ENCODE results near the gene DDN. TPM values are rescaled to one million over a fixed set of nuclear protein-coding genes. Genes with fewer than 3 reads are reported as not detected.
A peak's percentile ranks its signal among the peaks of the same experiment; 100 is the strongest.

DDN gene
- polyA plus RNA-seq, 1 donor (not counting 4 experiments of a cell fraction or from before 2014, with no cell fraction given), result 0.10 TPM

GRCh38 chr12:49017891-49018260, 18.7 kb upstream of the DDN start:
- no peak for DNase-seq (ENCODE audit: low read depth, low spot score)
- FAIRE-seq, result no peak

GRCh38 chr12:49015196-49015595, 16.0 kb upstream of the DDN start:
- no peaks in the 10 kb centered on the region for H3K9me3 ChIP-seq (ENCODE audit: control insufficient read depth, low read depth, low read length)
- H3K9me1 ChIP-seq (ENCODE audit: control insufficient read depth, extremely low read depth, insufficient read depth, low read length), result no peaks in the 10 kb centered on the region
- no peak overlapping the region for H2AFZ ChIP-seq (ENCODE audit: control insufficient read depth, low read length)
- H3K4me3 ChIP-seq (ENCODE audit: control insufficient read depth in 2 of 3, extremely low read depth in 1 of 3, insufficient read depth in 2 of 3, low read depth in 1 of 3, low read length in 3 of 3), result no peak overlapping the region
- no peak overlapping the region for H3K27ac ChIP-seq (ENCODE audit: control insufficient read depth, insufficient read depth, low read length)
- dilution Hi-C loops (cut with MboI; ENCODE audit: extremely low pct_ligation_motif_present, low sequenced_read_pairs), result no loop called here
- no peaks in the 10 kb centered on the region for H4K20me1 ChIP-seq (ENCODE audit: control insufficient read depth, extremely low read depth, insufficient read depth, low read length)
- no peak overlapping the region for H3K9ac ChIP-seq (ENCODE audit: control insufficient read depth, extremely low read depth, insufficient read depth, low read length)
- FAIRE-seq, result no peak
- DNase-seq (ENCODE audit: low read depth, low spot score), result no peak
- no peak overlapping the region for H3K4me2 ChIP-seq (ENCODE audit: control insufficient read depth, extremely low read depth, insufficient read depth, low read depth, low read length)
- peaks cover 3% of the 10 kb centered on the region for H3K4me1 ChIP-seq (ENCODE audit: control insufficient read depth, extremely low read depth, insufficient read depth, low read length)
- H3K36me3 ChIP-seq (ENCODE audit: control insufficient read depth in 2 of 2, extremely low read depth in 1 of 2, insufficient read depth in 2 of 2, low read length in 2 of 2), result peaks cover 11 to 15% of the 10 kb centered on the region in 2 experiments
- peaks cover 33% of the 10 kb centered on the region for H3K79me2 ChIP-seq (ENCODE audit: control insufficient read depth, insufficient read depth, low read length)
- no peaks in the 10 kb centered on the region for H3K27me3 ChIP-seq (ENCODE audit: control insufficient read depth, extremely low read depth, insufficient read depth, low read length)
- no peak for TF ChIP-seq CTCF (optimal IDR thresholded peaks at IDR 0.05 in 1 of 3, IDR thresholded peaks at IDR 0.05 in 1 of 3, conservative IDR thresholded peaks at IDR 0.05 in 1 of 3; ENCODE audit: extremely low read depth in 1 of 3, insufficient read depth in 2 of 3, low read length in 3 of 3)
- TF ChIP-seq EZH2 (IDR thresholded peaks at IDR 0.05; ENCODE audit: low read length), result no peak

More at GRCh38 chr12:49017891-49018260, 18.7 kb upstream of the DDN start:
- Histone ChIP-seq H2AFZ (ENCODE audit: control insufficient read depth, low read length) (peak overlapping the region; percentile 75), H3K4me1 (ENCODE audit: control insufficient read depth, extremely low read depth, insufficient read depth, low read length) (peaks cover 3% of the 10 kb centered on the region), H3K79me2 (ENCODE audit: control insufficient read depth, insufficient read depth, low read length) (peaks cover 33% of the 10 kb centered on the region), H3K9ac (ENCODE audit: control insufficient read depth, extremely low read depth, insufficient read depth, low read length) (peak overlapping the region; percentile 96), H3K9me1 (ENCODE audit: control insufficient read depth, extremely low read depth, insufficient read depth, low read length) (no peaks in the 10 kb centered on the region), H3K4me2 (ENCODE audit: control insufficient read depth, extremely low read depth, insufficient read depth, low read depth, low read length) (peak overlapping the region; percentile 99), H3K4me3 (ENCODE audit: control insufficient read depth in 2 of 3, extremely low read depth in 1 of 3, insufficient read depth in 2 of 3, low read depth in 1 of 3, low read length in 3 of 3) (peak overlapping the region; percentile 81 to 92 (median 81)), H3K9me3 (ENCODE audit: control insufficient read depth, low read depth, low read length) (no peaks in the 10 kb centered on the region), H3K36me3 (ENCODE audit: control insufficient read depth in 2 of 2, extremely low read depth in 1 of 2, insufficient read depth in 2 of 2, low read length in 2 of 2) (peaks cover 9 to 11% of the 10 kb centered on the region in 2 experiments), H3K27me3 (ENCODE audit: control insufficient read depth, extremely low read depth, insufficient read depth, low read length) (no peaks in the 10 kb centered on the region), H4K20me1 (ENCODE audit: control insufficient read depth, extremely low read depth, insufficient read depth, low read length) (no peaks in the 10 kb centered on the region), H3K27ac (ENCODE audit: control insufficient read depth, insufficient read depth, low read length) (peak overlapping the region; percentile 93)
- no peak for TF ChIP-seq CTCF (optimal IDR thresholded peaks at IDR 0.05 in 1 of 3, IDR thresholded peaks at IDR 0.05 in 1 of 3, conservative IDR thresholded peaks at IDR 0.05 in 1 of 3; ENCODE audit: extremely low read depth in 1 of 3, insufficient read depth in 2 of 3, low read length in 3 of 3)
- TF ChIP-seq EZH2 (IDR thresholded peaks at IDR 0.05; ENCODE audit: low read length), result no peak
- dilution Hi-C loops (cut with MboI; ENCODE audit: extremely low pct_ligation_motif_present, low sequenced_read_pairs), result no loop called here

Data from keratinocyte (primary cell).